ENCODE measurements around the gene ATP6V1F. TPM values are rescaled to one million over a fixed set of nuclear protein-coding genes. Genes with fewer than 3 reads are reported as not detected.

The ATP6V1F gene, protein sequence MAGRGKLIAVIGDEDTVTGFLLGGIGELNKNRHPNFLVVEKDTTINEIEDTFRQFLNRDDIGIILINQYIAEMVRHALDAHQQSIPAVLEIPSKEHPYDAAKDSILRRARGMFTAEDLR
- 388 TPM for polyA plus RNA-seq (2012; ENCODE audit: insufficient read depth, insufficient read length)

- peak within 1 kb of the TSS; percentile 78 for H3K4me3 ChIP-seq (ENCODE audit: low read length)
- DNase-seq (ENCODE audit: low read depth, low spot score): peak; percentile 96
These were observed at the start of gene ATP6V1F for GRCh38 chr7:128862571-128863432. Gene ATP6V1F (plus strand): TSS chr7:128862856. CDS start chr7:128862905, 49 bp downstream.

DNA sequence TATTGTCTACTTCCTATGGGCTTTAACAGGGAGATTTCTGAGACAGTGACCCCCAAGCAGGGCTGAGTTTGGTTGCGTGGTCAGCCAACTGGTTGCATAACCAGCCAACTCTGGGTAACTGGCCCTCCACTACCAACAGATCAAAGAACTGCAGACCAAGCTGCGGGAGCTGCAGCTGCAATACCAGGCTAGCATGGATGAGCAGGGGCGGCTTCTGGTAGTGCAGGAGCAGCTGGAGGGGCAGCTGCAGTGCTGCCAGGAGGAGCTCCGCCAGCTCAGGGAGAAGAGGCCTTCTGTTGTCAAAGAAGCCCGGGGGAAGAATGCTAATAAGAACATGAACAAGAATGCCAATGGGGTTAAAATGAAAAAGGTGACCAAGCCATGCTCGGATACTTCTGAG lies 48.2 kb upstream of the ATP6V1F start:
- H3K4me3 ChIP-seq (ENCODE audit: low read length): no peak overlapping the region
- DNase-seq (ENCODE audit: low read depth, low spot score): no peak

DNA sequence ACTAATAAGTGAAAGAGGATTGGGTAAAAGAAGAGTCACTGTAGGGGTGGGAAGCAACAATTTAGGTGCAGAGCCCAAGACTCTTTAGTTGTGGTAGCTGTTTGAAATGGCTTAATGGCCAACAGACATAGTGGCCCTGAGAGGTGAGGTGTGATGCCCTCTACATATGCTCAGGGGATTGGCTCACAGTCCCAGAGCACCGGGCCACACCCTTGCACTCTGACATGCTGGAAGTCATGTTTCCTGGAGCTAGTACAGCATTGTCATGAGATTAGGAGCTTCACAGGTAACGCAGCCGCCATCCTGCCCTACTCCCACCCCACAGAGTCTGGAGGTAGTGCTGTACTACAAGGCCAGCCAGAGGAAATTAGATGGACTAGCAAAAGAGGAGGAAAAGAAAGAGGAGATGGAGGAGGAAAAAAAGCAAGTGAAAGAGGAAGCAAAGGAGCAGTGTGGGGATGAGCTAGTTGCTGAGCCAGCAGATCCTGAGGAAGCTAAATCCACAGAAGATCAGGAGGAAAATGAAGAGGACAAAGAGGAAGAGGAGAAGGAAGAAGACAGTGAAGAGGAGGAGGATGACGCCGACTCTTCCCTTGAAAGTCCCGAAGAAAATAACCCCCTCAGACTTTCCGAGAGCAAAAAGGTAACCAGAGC lies 47.2 kb upstream of the ATP6V1F start:
- no peak overlapping the region for H3K4me3 ChIP-seq (ENCODE audit: low read length)
- no peak for DNase-seq (ENCODE audit: low read depth, low spot score)

- no peak for DNase-seq (ENCODE audit: low read depth, low spot score)
- no peak overlapping the region for H3K4me3 ChIP-seq (ENCODE audit: low read length)
These were observed 44.0 kb upstream of the ATP6V1F start for GRCh38 chr7:128818694-128819093.

DNA sequence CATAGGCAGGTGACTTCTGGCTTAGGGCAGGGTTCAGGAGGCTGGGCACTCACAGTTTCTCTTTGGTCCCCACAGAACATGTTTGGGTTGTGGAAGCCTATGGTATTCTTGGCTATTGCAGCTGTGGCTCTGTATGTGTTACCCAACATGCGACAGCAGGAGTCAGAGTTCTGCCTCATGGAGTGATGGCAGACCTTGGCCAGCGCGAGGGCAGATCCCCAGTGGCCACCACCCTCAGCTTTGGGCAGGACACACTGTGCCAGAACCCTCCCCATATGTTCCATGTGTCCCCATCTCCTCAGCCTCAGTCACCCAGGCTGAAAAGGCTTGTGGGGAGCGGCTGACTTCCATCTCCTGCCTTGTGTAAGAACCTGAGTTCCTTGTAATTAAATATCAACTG lies 40.9 kb upstream of the ATP6V1F start:
- H3K4me3 ChIP-seq (ENCODE audit: low read length): no peak overlapping the region
- DNase-seq (ENCODE audit: low read depth, low spot score): no peak

DNA sequence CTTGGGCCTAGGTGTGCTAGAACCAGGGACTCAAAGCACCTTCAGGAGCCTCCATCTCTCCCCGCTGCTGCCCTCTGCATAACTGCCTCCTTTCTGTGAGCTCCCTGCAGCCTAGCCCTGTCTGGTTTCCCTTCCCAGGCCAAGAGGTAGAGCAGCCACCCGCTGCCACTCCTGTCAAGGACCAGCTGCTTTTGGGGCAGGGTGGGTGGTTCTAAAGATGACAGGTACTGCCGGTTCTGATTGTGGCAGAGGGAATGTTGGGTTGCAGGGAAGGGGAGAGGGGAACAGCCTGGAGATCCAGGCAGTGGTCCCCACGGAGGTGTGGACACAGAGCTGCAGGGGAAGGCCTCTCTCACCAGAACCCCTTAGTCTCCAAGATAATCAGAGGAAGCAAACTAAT lies 36.1 kb upstream of the ATP6V1F start:
- H3K4me3 ChIP-seq (ENCODE audit: low read length): no peak overlapping the region
- DNase-seq (ENCODE audit: low read depth, low spot score): no peak

- H3K4me3 ChIP-seq (ENCODE audit: low read length): no peak overlapping the region
- DNase-seq (ENCODE audit: low read depth, low spot score): no peak
These were observed 35.8 kb upstream of the ATP6V1F start for GRCh38 chr7:128826916-128827247.

DNA sequence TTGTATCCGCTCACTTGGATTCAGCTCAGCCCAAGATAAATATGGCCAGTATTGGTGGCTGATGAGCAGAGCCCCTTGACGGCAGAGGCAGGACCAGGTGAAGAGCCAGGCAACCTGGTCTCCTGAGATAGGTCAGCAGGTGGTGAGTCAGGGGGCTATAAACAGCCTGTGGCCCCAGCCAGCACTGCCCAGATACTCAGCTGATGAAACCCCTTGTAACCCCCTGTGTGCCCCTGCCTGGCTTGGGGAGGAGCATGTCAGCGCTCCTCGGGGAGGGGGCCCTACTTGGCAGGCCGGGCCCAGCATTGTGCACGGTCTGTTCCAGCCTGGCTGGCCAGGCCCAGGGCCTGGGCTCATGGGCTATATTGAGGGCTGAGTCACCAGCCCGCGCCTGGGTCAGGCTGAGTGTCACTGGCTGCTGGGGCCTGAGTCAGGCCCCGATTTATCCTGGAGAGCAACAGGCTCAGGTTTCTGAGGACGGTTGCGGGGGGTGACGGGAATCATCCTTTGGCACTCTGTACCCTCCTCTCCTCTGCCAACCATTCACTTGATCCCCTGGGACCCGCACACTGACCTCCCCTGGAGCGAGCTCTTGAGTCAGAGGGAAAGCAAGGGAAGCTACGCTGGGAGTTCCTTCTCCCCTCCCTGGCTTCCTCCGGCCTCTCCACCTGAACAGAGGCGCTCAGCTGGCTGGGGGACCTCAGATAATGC lies 35.3 kb upstream of the ATP6V1F start:
- DNase-seq (ENCODE audit: low read depth, low spot score): no peak
- no peak overlapping the region for H3K4me3 ChIP-seq (ENCODE audit: low read length)

DNA sequence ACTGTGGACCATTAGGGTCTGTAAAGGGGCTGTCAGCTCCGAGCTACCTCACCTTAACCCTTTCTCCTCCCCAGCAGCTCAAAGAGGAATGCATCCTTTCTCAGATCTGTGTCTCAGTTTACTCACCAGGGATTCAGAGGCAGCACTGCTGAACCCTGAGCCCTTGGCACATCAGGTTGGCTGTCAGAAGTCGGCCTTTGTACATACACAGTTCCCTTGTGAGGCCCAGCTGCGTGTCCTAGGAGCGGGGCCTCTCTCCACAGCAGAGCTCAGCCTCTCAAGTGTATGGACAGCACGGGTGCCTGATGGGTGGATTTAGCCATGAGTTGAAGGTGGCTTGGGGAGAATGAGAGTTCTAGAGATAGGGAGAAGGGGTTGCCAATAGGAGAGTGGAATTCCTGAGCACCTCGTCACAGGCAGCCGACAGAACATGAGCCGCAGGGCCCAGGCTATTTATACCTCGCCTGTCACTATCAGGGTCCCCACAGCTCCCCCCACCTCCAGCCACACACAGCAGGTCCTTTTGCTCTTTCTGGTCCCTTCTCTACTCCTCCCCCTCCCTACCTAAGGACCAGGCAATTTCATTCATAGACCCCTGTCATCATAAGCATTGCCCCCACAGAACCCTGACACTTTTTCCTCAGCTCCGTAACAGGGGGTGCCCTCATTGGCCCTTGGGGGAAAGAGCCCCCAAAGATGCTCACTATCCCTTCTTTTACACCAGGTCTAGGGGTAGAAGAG lies 34.5 kb upstream of the ATP6V1F start:
- no peak overlapping the region for H3K4me3 ChIP-seq (ENCODE audit: low read length)
- DNase-seq (ENCODE audit: low read depth, low spot score): no peak

- H3K4me3 ChIP-seq (ENCODE audit: low read length): no peak overlapping the region
- no peak for DNase-seq (ENCODE audit: low read depth, low spot score)
These were observed 33.1 kb upstream of the ATP6V1F start for GRCh38 chr7:128829391-128830166.

- H3K4me3 ChIP-seq (ENCODE audit: low read length): no peak within 1 kb of the TSS
- DNase-seq (ENCODE audit: low read depth, low spot score): no peak
These were observed 32.2 kb upstream of the ATP6V1F start, which contains the start of gene FLNC for GRCh38 chr7:128830231-128831177. Gene FLNC (plus strand): TSS chr7:128830406. CDS start chr7:128830638, 232 bp downstream.

- DNase-seq (ENCODE audit: low read depth, low spot score): peak; percentile 18
- H3K4me3 ChIP-seq (ENCODE audit: low read length): no peak overlapping the region
These were observed 31.3 kb upstream of the ATP6V1F start for GRCh38 chr7:128831178-128831993.

DNA sequence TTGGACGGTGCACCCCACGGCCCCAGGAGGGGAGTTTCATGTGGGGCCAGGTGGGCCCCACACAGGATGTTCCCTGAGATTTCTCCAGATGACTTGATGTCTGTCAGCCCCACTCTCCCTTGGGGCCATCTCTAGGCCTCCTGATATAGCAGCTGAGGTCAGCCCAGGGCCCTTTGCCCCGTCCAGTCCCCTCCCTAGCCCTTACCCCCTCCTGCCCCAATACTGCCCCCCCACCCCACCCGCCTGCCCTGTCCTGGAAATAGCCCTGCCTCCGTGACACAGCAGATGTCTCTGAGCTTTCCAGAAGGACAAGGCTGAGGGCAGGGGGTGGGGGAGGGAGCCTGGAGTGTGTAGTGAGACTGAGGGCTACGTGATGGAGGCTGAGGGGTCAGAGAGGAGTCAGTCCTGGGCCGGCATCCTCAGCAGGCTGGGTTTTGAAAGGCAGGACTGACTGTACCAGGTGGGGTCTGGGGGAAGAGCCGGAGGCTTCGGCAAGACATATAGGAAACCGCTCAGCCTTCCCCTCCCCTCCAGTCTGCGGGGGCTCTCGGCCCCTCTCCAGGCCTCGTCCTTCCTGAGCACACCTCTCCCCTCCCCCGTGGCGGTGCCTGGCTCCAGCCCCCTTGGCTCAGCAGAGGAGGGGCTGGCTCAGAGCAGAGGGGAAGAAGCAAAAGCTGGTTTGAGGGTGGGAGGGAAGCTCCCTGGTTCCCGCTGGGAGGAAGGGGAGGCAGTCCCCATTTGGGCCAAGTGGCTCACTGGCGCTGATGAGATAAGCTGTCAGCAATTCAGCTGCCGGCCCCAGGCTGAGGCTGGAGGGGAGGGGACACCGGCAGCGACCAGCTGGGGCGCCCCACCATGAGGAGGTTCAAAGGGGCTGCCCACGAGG lies 30.4 kb upstream of the ATP6V1F start:
- DNase-seq (ENCODE audit: low read depth, low spot score): no peak

GRCh38 chr7:128832880-128833147 lies 29.8 kb upstream of the ATP6V1F start:
- H3K4me3 ChIP-seq (ENCODE audit: low read length): no peak overlapping the region
- no peak for DNase-seq (ENCODE audit: low read depth, low spot score)

More for the DNA sequence above, 30.4 kb upstream of the ATP6V1F start:
- no peak overlapping the region for H3K4me3 ChIP-seq (ENCODE audit: low read length)

DNA sequence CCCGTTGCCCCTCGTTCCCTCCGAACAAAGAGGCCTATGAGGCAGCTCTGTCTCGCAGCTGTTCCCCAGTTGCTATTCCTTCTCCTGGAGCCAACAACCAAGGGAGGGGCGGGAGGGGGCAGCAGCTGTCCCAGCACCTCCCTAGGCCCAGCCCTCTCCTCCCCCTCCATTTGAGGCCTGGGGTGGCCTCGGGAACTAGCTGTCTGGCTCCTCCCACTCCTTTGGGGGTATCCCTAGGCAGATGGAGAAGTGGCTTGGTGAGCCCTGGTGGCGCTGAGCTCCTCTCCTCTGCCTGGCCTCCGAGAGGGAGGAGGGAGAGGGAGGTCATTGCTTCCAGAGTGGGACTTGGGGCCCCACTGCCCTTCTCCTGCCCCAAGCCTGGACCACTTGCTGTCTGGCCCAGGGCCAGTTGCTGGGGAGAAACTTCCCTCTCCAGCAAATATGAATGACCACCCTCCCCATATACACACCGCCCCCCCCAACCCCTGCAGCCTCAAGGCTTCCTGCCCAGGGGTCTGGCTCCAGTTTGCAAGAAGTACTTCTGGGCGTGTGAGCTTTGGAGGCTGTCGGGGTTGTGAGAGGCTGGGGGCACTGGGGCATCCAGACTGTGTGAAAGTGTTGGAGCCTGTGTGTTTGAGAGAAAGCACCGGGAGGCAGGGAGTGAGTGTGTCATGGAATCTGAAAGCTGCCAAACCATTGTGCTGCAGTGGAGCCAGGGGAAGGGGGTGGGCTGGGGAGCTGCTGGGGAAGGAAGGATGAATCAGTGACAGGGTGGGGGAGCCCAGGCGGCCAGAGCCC lies 29.3 kb upstream of the ATP6V1F start:
- no peak for DNase-seq (ENCODE audit: low read depth, low spot score)
- no peak overlapping the region for H3K4me3 ChIP-seq (ENCODE audit: low read length)
